GM23338 (cell line): ENCODE results near the gene CMC2. TPM values are rescaled to one million over a fixed set of nuclear protein-coding genes. Genes with fewer than 3 reads are reported as not detected.
A peak's percentile ranks its signal among the peaks of the same experiment; 100 is the strongest.

Experiments
- ATAC-seq: fragments of 200-7000 bp; cut with Tn5 transposase; 3 replicates; pipeline ENCODE4 v1.9.1; 2020
- DNase-seq: peaks from one replicate; pipeline ENCODE4 v3.0.0-alpha.2; 2015; ENCODE audit warnings: low spot score
- H2AFZ ChIP-seq: fragments of 200-600 bp; sonication (generic); 2 replicates; pipeline ENCODE4 v1.8.0; 2016; ENCODE audit warnings: antibody characterized with exemption, mild to moderate bottlenecking, moderate library complexity
- H3F3A ChIP-seq: fragments of 200-600 bp; sonication (generic); replicated peaks from 2 replicates; pipeline ENCODE4 v1.8.0; 2017; ENCODE audit warnings: antibody characterized with exemption, mixed run types, low read depth
- H3K27ac ChIP-seq: fragments of 200-600 bp; sonication (generic); 2 replicates; pipeline ENCODE4 v1.6.1; 2016; ENCODE audit warnings: low read depth
- H3K27me3 ChIP-seq: fragments of 200-600 bp; sonication (generic); 2 replicates; pipeline ENCODE4 v1.8.0; 2016; ENCODE audit warnings: mild to moderate bottlenecking, mixed run types, moderate library complexity; ENCODE audit not compliant: insufficient read depth
- H3K36me3 ChIP-seq: fragments of 200-600 bp; sonication (generic); 2 replicates; pipeline ENCODE4 v1.8.0; 2016; ENCODE audit warnings: mild to moderate bottlenecking; ENCODE audit not compliant: insufficient read depth
- H3K4me1 ChIP-seq: fragments of 200-600 bp; sonication (generic); 2 replicates; pipeline ENCODE4 v1.8.0; 2016; ENCODE audit warnings: mild to moderate bottlenecking, moderate library complexity; ENCODE audit not compliant: insufficient read depth
- H3K4me2 ChIP-seq: fragments of 200-600 bp; sonication (generic); 2 replicates; pipeline ENCODE4 v1.7.1; 2017; ENCODE audit warnings: mixed run types
- H3K4me3 ChIP-seq: fragments of 200-600 bp; sonication (generic); 2 replicates; pipeline ENCODE4 v1.6.1; 2016; ENCODE audit warnings: mixed run types
- H3K79me2 ChIP-seq: fragments of 200-600 bp; sonication (generic); replicated peaks from 2 replicates; pipeline ENCODE4 v1.8.0; 2017; ENCODE audit warnings: mild to moderate bottlenecking; ENCODE audit not compliant: insufficient read depth
- H3K9me2 ChIP-seq: fragments of 200-600 bp; sonication (generic); 2 replicates; pipeline ENCODE4 v1.8.0; 2017; ENCODE audit not compliant: insufficient read depth
- H4K20me1 ChIP-seq: fragments of 200-600 bp; sonication (generic); replicated peaks from 2 replicates; pipeline ENCODE4 v1.8.0; 2017; ENCODE audit warnings: mild to moderate bottlenecking; ENCODE audit not compliant: insufficient read depth
- H3K27ac Mint-ChIP-seq: 2 replicates; pipeline ENCODE4 v1.8.0; 2020; ENCODE audit warnings: inconsistent platforms, mild to moderate bottlenecking, moderate library complexity, mixed read lengths
- H3K27me3 Mint-ChIP-seq: 3 replicates; pipeline ENCODE4 v1.8.0; 2022; ENCODE audit warnings: low read depth, mild to moderate bottlenecking, moderate library complexity, mixed read lengths, inconsistent platforms; ENCODE audit not compliant: insufficient read depth, poor library complexity
- H3K36me3 Mint-ChIP-seq: 3 replicates; pipeline ENCODE4 v1.8.0; 2021; ENCODE audit warnings: low read depth, mild to moderate bottlenecking, inconsistent platforms, moderate library complexity, mixed read lengths
- H3K4me1 Mint-ChIP-seq: 3 replicates; pipeline ENCODE4 v1.8.0; 2020; ENCODE audit warnings: mild to moderate bottlenecking, inconsistent platforms, mixed read lengths
- H3K4me3 Mint-ChIP-seq: 3 replicates; pipeline ENCODE4 v1.8.0; 2021; ENCODE audit warnings: moderate library complexity, mild to moderate bottlenecking, inconsistent platforms, mixed read lengths
- H3K9me3 Mint-ChIP-seq: 3 replicates; pipeline ENCODE4 v1.8.0; 2020; ENCODE audit warnings: moderate library complexity, mild to moderate bottlenecking, inconsistent platforms, mixed read lengths
- CREB1 ChIP-seq: fragments of 250-450 bp; sonication (Bioruptor Pico); IDR thresholded peaks from 2 replicates; pipeline ENCODE4 v1.5.0; 2020; ENCODE audit warnings: low read depth, mild to moderate bottlenecking, moderate library complexity
- EZH2 ChIP-seq: fragments of 200-600 bp; sonication (generic); IDR thresholded peaks from one replicate; pipeline ENCODE4 v1.8.0; 2017; ENCODE audit warnings: antibody characterized with exemption, mild to moderate bottlenecking, low read depth; ENCODE audit not compliant: unreplicated experiment
- JUNB ChIP-seq: IDR thresholded peaks from one replicate; pipeline ENCODE4 v1.6.1; 2016; ENCODE audit warnings: antibody characterized with exemption; ENCODE audit not compliant: unreplicated experiment
- POLR2AphosphoS5 ChIP-seq: IDR thresholded peaks from 2 replicates; pipeline ENCODE4 v1.6.1; 2016; ENCODE audit warnings: antibody characterized with exemption, low read depth
- STAT1 ChIP-seq: IDR thresholded peaks from one replicate; pipeline ENCODE4 v1.6.1; 2016; ENCODE audit warnings: antibody characterized with exemption; ENCODE audit not compliant: unreplicated experiment
- ZNF114 ChIP-seq: fragments of 250-450 bp; sonication (Bioruptor Pico); IDR thresholded peaks from 2 replicates; pipeline ENCODE4 v1.5.0; 2020; ENCODE audit warnings: mild to moderate bottlenecking, moderate library complexity
- ZNF331 ChIP-seq: fragments of 250-450 bp; sonication (Bioruptor Pico); IDR thresholded peaks from 2 replicates; pipeline ENCODE4 v1.5.0; 2020; ENCODE audit warnings: low read depth, mild to moderate bottlenecking, moderate library complexity
- polyA plus RNA-seq: library from polyadenylated mRNA; unstranded; fragments of >200 nt; fragmentation: Nextera tagmentation; extraction: Ambion mirVana; gene quantifications from 2 replicates; pipeline ENCODE4 v1.2.1, GENCODE V29; 2016
- total RNA-seq: library from RNA; depleted of rRNA; stranded (reverse); fragments of >200 nt; shearing (Covaris generic); gene quantifications from 2 replicates; pipeline ENCODE4 v1.2.3, GENCODE V29; 2014
- TF ChIP-seq, protein P1 (sequence below): IDR thresholded peaks from 2 replicates; pipeline ENCODE4 v1.6.1; 2016; ENCODE audit warnings: antibody characterized with exemption
- TF ChIP-seq, protein P2 (sequence below), 2 experiments: fragments of 200-600 bp in 1 of 2; sonication (generic) in 1 of 2; conservative IDR thresholded peaks; 2 replicates each; pipeline versions ENCODE4 v1.5.1 to v1.6.1; 2016 to 2017; ENCODE audit warnings: antibody characterized with exemption in 2 of 2, low read depth in 2 of 2, mild to moderate bottlenecking in 2 of 2, moderate library complexity in 1 of 2
- TF ChIP-seq, protein P3 (sequence below): IDR thresholded peaks from one replicate; pipeline ENCODE4 v1.6.1; 2018; ENCODE audit warnings: antibody characterized with exemption; ENCODE audit not compliant: unreplicated experiment
- TF ChIP-seq, protein P4 (sequence below): fragments of 250-450 bp; sonication (Bioruptor Pico); IDR thresholded peaks from 2 replicates; pipeline ENCODE4 v1.5.0; 2020; ENCODE audit warnings: mild to moderate bottlenecking, moderate library complexity

CMC2 gene
- total and polyA plus RNA-seq, 2 experiments from 2014 or later: 35.7 to 211 TPM

DNA sequence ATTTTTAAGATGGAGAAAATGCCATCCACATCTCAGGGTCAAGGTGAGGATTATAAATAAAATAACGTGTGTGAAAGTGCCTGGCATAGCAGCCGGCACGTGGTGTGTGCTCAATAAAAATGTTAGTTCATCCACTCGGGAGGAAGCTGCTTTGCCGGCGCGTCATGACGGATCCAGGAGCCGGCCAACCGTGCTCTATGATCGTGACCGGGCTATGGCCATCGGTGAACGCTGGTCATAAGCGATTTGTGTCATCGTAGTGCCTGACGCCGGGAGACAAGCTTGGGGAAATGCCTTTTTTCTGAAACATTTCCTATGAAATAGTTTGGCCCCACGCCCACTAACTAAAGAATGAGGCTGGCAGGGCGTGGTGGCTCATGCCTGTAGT, 74.0 kb downstream of the CMC2 start (continued):
- TF ChIP-seq POLR2AphosphoS5 (no peak), STAT1 (no peak), EZH2 (no peak), ZNF331 (no peak)
- TF ChIP-seq, protein P1, sequence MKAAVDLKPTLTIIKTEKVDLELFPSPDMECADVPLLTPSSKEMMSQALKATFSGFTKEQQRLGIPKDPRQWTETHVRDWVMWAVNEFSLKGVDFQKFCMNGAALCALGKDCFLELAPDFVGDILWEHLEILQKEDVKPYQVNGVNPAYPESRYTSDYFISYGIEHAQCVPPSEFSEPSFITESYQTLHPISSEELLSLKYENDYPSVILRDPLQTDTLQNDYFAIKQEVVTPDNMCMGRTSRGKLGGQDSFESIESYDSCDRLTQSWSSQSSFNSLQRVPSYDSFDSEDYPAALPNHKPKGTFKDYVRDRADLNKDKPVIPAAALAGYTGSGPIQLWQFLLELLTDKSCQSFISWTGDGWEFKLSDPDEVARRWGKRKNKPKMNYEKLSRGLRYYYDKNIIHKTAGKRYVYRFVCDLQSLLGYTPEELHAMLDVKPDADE: no peak

DNA sequence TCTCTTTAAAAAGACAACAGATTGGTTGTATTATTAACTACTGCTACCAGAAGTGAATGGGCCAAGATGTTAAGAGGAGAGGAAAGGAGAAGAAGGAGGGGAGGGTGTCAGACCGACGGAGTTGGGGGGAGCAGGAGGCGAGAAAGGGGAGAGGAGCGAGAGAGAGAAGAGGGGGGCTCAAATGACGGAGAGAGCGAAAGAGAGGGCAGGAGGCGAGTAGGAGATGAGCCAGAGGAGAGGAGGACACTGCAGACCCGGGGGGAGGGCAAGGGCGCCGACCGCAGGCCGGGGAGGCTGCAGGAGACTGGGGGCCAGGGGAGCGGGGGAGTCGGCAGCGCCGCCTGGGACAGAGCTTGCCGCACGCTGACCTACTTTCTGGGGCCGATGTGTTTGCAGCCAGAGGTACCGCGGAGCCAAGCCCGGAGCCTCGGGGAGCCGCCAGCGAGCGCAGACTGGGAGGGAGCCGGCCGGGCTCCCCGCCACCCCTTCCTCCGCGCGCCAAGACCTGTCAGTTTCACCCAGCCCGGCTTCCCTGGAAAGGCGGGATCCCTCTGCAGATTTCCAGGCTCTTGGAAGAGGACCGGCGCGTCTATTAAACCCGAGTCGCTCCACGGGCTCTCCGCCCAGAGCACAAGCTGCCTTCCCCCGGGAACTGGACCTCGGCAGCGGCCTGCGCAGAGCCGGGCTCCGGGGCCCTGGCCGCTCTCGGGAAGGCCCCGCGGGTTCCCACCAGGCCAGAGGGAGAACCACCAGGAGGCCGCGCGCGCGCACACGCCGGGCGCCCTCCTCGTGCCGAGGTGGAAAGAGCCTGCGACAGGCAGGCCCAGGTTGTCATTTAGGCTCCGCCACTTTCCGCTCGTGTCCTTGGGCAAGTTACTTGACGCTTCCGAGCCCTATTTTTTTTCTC, 74.6 kb downstream of the CMC2 start:
- Histone ChIP-seq H3K79me2 (no peaks in the 10 kb centered on the region), H4K20me1 (0 out of 2 replicates have a peak, but pooled peaks cover 3% of the 10 kb centered on the region), H3K4me2 (peak overlapping the region; percentile 89), H3K9me2 (peaks cover 3% of the 10 kb centered on the region; the same call in 1 of the 2 replicates), H2AFZ (peak overlapping the region; percentile 96), H3K27me3 (peaks cover 44% of the 10 kb centered on the region), H3K36me3 (no peaks in the 10 kb centered on the region), H3K27ac (no peak overlapping the region), H3K4me3 (peak overlapping the region; percentile 61), H3K4me1 (peaks cover 14% of the 10 kb centered on the region), H3F3A (no peaks in the 10 kb centered on the region)
- H3K9me3 Mint-ChIP-seq: no peaks in the 10 kb centered on the region; the same call in 2 of the 3 replicates
- no peaks in the 10 kb centered on the region for H3K36me3 Mint-ChIP-seq
- peak; percentile 74 for DNase-seq
- peaks cover 41% of the 10 kb centered on the region for H3K27me3 Mint-ChIP-seq
- H3K4me1 Mint-ChIP-seq: peaks cover 9% of the 10 kb centered on the region
- ATAC-seq: peak; percentile 92
- H3K27ac Mint-ChIP-seq: no peak overlapping the region
- peak overlapping the region; percentile 82 for H3K4me3 Mint-ChIP-seq
- TF ChIP-seq EZH2 (no peak), JUNB (no peak), ZNF331 (no peak), CREB1 (CRISPR knock-in tag) (peak; percentile 2; the same call in 1 of the 2 replicates), ZNF114 (CRISPR knock-in tag) (0 out of 2 replicates have a peak, but pooled peaks have one; percentile 19)
- TF ChIP-seq, protein P2, sequence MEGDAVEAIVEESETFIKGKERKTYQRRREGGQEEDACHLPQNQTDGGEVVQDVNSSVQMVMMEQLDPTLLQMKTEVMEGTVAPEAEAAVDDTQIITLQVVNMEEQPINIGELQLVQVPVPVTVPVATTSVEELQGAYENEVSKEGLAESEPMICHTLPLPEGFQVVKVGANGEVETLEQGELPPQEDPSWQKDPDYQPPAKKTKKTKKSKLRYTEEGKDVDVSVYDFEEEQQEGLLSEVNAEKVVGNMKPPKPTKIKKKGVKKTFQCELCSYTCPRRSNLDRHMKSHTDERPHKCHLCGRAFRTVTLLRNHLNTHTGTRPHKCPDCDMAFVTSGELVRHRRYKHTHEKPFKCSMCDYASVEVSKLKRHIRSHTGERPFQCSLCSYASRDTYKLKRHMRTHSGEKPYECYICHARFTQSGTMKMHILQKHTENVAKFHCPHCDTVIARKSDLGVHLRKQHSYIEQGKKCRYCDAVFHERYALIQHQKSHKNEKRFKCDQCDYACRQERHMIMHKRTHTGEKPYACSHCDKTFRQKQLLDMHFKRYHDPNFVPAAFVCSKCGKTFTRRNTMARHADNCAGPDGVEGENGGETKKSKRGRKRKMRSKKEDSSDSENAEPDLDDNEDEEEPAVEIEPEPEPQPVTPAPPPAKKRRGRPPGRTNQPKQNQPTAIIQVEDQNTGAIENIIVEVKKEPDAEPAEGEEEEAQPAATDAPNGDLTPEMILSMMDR (conservative IDR thresholded peaks at IDR 0.05; ENCODE audit: low read depth in 2 of 2): peak in 1 of 2 experiments; percentile 28; a peak in 1 of 4 replicates
- TF ChIP-seq, protein P3, sequence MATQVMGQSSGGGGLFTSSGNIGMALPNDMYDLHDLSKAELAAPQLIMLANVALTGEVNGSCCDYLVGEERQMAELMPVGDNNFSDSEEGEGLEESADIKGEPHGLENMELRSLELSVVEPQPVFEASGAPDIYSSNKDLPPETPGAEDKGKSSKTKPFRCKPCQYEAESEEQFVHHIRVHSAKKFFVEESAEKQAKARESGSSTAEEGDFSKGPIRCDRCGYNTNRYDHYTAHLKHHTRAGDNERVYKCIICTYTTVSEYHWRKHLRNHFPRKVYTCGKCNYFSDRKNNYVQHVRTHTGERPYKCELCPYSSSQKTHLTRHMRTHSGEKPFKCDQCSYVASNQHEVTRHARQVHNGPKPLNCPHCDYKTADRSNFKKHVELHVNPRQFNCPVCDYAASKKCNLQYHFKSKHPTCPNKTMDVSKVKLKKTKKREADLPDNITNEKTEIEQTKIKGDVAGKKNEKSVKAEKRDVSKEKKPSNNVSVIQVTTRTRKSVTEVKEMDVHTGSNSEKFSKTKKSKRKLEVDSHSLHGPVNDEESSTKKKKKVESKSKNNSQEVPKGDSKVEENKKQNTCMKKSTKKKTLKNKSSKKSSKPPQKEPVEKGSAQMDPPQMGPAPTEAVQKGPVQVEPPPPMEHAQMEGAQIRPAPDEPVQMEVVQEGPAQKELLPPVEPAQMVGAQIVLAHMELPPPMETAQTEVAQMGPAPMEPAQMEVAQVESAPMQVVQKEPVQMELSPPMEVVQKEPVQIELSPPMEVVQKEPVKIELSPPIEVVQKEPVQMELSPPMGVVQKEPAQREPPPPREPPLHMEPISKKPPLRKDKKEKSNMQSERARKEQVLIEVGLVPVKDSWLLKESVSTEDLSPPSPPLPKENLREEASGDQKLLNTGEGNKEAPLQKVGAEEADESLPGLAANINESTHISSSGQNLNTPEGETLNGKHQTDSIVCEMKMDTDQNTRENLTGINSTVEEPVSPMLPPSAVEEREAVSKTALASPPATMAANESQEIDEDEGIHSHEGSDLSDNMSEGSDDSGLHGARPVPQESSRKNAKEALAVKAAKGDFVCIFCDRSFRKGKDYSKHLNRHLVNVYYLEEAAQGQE: no peak
- TF ChIP-seq, protein P4, sequence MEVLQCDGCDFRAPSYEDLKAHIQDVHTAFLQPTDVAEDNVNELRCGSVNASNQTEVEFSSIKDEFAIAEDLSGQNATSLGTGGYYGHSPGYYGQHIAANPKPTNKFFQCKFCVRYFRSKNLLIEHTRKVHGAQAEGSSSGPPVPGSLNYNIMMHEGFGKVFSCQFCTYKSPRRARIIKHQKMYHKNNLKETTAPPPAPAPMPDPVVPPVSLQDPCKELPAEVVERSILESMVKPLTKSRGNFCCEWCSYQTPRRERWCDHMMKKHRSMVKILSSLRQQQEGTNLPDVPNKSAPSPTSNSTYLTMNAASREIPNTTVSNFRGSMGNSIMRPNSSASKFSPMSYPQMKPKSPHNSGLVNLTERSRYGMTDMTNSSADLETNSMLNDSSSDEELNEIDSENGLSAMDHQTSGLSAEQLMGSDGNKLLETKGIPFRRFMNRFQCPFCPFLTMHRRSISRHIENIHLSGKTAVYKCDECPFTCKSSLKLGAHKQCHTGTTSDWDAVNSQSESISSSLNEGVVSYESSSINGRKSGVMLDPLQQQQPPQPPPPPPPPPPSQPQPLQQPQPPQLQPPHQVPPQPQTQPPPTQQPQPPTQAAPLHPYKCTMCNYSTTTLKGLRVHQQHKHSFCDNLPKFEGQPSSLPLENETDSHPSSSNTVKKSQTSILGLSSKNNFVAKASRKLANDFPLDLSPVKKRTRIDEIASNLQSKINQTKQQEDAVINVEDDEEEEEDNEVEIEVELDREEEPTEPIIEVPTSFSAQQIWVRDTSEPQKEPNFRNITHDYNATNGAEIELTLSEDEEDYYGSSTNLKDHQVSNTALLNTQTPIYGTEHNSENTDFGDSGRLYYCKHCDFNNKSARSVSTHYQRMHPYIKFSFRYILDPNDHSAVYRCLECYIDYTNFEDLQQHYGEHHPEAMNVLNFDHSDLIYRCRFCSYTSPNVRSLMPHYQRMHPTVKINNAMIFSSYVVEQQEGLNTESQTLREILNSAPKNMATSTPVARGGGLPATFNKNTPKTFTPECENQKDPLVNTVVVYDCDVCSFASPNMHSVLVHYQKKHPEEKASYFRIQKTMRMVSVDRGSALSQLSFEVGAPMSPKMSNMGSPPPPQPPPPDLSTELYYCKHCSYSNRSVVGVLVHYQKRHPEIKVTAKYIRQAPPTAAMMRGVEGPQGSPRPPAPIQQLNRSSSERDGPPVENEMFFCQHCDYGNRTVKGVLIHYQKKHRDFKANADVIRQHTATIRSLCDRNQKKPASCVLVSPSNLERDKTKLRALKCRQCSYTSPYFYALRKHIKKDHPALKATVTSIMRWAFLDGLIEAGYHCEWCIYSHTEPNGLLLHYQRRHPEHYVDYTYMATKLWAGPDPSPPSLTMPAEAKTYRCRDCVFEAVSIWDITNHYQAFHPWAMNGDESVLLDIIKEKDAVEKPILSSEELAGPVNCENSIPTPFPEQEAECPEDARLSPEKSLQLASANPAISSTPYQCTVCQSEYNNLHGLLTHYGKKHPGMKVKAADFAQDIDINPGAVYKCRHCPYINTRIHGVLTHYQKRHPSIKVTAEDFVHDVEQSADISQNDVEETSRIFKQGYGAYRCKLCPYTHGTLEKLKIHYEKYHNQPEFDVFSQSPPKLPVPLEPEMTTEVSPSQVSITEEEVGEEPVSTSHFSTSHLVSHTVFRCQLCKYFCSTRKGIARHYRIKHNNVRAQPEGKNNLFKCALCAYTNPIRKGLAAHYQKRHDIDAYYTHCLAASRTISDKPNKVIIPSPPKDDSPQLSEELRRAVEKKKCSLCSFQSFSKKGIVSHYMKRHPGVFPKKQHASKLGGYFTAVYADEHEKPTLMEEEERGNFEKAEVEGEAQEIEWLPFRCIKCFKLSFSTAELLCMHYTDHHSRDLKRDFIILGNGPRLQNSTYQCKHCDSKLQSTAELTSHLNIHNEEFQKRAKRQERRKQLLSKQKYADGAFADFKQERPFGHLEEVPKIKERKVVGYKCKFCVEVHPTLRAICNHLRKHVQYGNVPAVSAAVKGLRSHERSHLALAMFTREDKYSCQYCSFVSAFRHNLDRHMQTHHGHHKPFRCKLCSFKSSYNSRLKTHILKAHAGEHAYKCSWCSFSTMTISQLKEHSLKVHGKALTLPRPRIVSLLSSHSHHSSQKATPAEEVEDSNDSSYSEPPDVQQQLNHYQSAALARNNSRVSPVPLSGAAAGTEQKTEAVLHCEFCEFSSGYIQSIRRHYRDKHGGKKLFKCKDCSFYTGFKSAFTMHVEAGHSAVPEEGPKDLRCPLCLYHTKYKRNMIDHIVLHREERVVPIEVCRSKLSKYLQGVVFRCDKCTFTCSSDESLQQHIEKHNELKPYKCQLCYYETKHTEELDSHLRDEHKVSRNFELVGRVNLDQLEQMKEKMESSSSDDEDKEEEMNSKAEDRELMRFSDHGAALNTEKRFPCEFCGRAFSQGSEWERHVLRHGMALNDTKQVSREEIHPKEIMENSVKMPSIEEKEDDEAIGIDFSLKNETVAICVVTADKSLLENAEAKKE (CRISPR knock-in tag): no peak
